Urothelium cell line (cell line): ENCODE results near the gene MIEN1.
A peak's percentile ranks its signal among the peaks of the same experiment; 100 is the strongest.
"Not testable (repeated sequence)": the region's sequence is repeated elsewhere in the genome, so short reads cannot be mapped to it uniquely, and the experiment has no call there.

Experiments
- DNase-seq: peaks from one replicate; pipeline ENCODE4 v3.0.0; 2011; ENCODE audit warnings: low spot score, mixed read lengths
- FAIRE-seq: peaks from 2 replicates; lab custom pipeline; 2011; peaks lifted over from hg19 to GRCh38; lab: Jason Lieb, UNC

The MIEN1 gene

GRCh38 chr17:39756380-39757079, 26.2 kb upstream of the MIEN1 start:
- FAIRE-seq (no peak), DNase-seq (no peak)

- no peak for DNase-seq
- FAIRE-seq, result peak; percentile 63
Observed at GRCh38 chr17:39755554-39756379, 25.4 kb upstream of the MIEN1 start.

GRCh38 chr17:39754958-39755553, 24.7 kb upstream of the MIEN1 start:
- DNase-seq (no peak), FAIRE-seq (no peak)

GRCh38 chr17:39754161-39754957, 24.0 kb upstream of the MIEN1 start:
- DNase-seq, result peak; percentile 97
- peak; percentile 20 for FAIRE-seq

- DNase-seq, result peak; percentile 68
- peak; percentile 76 for FAIRE-seq
Observed at GRCh38 chr17:39753514-39754160, 23.3 kb upstream of the MIEN1 start.

- FAIRE-seq (no peak), DNase-seq (no peak)
Observed at GRCh38 chr17:39752241-39752881, 22.0 kb upstream of the MIEN1 start.

GRCh38 chr17:39751637-39752036, 21.3 kb upstream of the MIEN1 start:
- DNase-seq, result no peak
- no peak for FAIRE-seq

GRCh38 chr17:39751016-39751543, 20.7 kb upstream of the MIEN1 start:
- DNase-seq (no peak), FAIRE-seq (no peak)

GRCh38 chr17:39750131-39751015, 20.0 kb upstream of the MIEN1 start:
- peak; percentile 81 for FAIRE-seq

GRCh38 chr17:39748444-39749034, 18.2 kb upstream of the MIEN1 start:
- not testable (repeated sequence) for FAIRE-seq

More at GRCh38 chr17:39750131-39751015, 20.0 kb upstream of the MIEN1 start:
- peak; percentile 55 for DNase-seq

GRCh38 chr17:39747745-39748144, 17.4 kb upstream of the MIEN1 start:
- no peak for DNase-seq
- FAIRE-seq, result no peak

More at GRCh38 chr17:39748444-39749034, 18.2 kb upstream of the MIEN1 start:
- DNase-seq, result not testable (repeated sequence)

GRCh38 chr17:39746145-39746461, 15.8 kb upstream of the MIEN1 start:
- FAIRE-seq (no peak), DNase-seq (no peak)

GRCh38 chr17:39745335-39746144, 15.2 kb upstream of the MIEN1 start:
- FAIRE-seq (no peak), DNase-seq (no peak)

- FAIRE-seq (no peak), DNase-seq (no peak)
Observed at GRCh38 chr17:39744836-39745215, 14.5 kb upstream of the MIEN1 start.

GRCh38 chr17:39744075-39744835, 13.9 kb upstream of the MIEN1 start:
- DNase-seq (no peak), FAIRE-seq (no peak)

GRCh38 chr17:39742856-39743436, 12.6 kb upstream of the MIEN1 start:
- DNase-seq, result no peak
- peak; percentile 9 for FAIRE-seq
